ENCODE data around the gene B4GALNT3.

GRCh38 chr12:563787-564298 is 104.1 kb downstream of the B4GALNT3 start:
- TF ChIP-seq CTCF (IDR thresholded peaks at IDR 0.05): no peak
- no peak for TF ChIP-seq POLR2A (IDR thresholded peaks at IDR 0.05)
